ENCODE measurements around the gene OGA.

OGA gene

GRCh38 chr10:101818119-101818871 is at the start of gene OGA:
TSS of gene OGA (minus strand) at chr10:101818444. CDS start at chr10:101818022, 422 bp downstream.
- DNase-seq = peak; percentile 99

DNA sequence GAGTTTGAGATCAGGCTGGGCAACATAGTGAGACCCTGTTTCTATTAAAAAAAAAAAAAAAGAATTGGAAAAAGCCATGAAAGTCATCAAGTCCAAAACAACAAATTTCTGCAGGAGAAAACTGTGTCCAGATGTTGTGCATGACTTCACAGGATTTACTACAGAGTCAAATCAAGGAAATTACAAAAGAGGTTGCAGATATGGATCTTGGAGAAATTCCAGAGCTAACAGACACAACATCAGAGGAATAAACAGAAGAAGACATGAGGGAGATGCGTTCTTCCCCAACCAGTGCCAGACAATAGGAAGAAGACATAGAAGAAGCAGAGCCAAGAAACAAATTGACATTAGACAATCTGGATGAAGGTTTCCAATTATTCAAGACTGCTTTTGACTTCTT is 49.7 kb upstream of the OGA start:
- DNase-seq = no peak

- no peak for DNase-seq
Measured at GRCh38 chr10:101859530-101859929, 41.3 kb upstream of the OGA start.

- no peak for DNase-seq
Measured at GRCh38 chr10:101858723-101859500, 40.7 kb upstream of the OGA start.

GRCh38 chr10:101857802-101858476 is 39.7 kb upstream of the OGA start:
- no peak for DNase-seq

DNA sequence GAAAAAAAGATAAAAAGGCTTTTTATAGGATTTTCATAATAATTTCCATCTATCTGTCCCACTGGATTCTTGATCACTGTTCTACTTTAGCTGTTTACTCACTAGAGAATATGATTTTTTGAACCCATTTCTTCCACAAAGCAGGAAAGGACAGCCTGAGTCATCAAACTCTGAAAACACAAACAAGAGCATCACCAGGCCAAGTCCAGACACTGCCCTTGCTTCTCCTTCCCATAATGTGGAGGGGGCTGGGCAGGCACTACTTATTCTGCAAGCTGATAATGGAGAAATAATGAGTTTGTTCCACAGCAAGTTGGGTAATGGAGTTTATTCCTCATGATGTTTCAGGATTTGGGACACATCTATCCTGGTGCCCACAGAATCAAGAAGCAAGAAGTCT is 38.4 kb upstream of the OGA start:
- DNase-seq = no peak

DNA sequence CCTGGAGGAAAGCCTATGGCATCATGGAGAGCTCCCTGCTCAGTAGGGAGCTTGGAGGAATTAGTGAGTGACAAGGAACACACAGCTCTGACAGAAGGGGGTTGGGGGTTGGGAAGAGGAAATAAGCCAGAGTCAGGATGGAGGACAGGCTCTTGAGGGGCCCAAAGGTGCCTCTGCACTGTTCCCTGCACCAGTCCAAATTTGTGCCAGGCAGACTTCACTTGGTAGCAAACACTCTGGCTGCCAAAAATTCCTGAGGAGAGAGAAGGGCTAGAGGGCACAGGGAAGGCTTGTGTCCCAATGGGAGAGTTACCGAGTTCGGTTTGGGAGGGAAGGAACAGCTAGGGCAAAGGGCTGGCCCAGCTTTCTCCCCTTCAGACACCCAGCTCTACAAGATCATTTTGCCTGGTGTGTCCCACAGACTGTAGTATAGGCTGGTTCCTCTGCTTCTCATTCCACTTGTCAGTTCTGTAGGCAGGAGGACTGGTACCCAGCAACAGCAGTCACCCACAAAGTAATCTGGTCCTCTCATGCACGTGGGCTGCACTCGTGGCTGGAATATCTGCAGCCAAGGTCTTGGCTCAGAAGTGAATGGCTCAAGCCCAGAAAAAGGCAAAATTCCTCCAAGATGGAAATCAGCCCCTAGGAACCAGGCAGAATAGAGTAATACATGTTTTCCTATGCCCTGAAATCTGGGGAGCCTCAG is 33.3 kb upstream of the OGA start:
- DNase-seq = no peak

- no peak for DNase-seq
Measured at GRCh38 chr10:101850749-101851148, 32.5 kb upstream of the OGA start.

DNA sequence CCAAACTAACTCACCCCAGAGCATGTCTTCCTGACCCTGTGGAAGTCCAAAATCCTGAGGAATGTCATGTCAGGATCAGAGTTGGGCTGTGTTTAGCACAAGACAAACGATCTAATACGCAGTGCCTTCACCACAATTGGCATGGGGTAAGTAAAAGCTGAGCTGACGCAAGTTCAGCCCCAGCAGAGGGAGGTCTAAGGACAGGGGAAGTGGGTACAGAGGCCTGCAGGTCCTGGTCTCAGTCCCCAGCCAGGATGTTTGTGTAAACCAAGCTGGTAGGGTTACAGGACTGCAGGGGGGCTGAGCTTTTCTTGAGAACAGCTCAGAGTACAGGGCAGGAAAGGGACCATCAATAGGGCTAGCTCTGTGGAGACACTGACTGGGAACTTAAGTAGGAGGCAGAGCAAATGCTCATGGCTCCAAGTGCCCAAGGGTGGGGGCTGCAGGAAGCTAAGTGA is 30.7 kb upstream of the OGA start:
- DNase-seq = no peak

GRCh38 chr10:101848408-101848807 is 30.2 kb upstream of the OGA start:
- no peak for DNase-seq

DNA sequence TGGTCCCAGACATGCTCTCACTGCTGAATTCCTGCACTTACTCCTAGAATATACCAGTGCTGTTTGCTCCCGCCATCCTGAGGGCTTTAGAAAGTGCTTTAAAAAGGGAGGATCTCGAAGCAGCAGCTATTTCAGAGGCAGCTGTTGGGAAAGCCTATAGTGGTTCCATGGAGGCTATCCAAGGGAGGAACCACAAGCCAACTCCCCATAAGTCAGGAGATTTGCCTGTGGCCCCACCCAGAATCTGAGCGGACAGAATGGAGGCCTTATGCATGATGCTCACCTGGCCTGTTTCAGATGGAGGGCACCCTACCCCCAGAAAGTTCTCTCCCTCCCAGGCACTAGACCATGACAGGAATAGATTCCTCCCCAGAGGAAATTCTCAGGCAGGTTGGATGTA is 27.6 kb upstream of the OGA start:
- no peak for DNase-seq

DNA sequence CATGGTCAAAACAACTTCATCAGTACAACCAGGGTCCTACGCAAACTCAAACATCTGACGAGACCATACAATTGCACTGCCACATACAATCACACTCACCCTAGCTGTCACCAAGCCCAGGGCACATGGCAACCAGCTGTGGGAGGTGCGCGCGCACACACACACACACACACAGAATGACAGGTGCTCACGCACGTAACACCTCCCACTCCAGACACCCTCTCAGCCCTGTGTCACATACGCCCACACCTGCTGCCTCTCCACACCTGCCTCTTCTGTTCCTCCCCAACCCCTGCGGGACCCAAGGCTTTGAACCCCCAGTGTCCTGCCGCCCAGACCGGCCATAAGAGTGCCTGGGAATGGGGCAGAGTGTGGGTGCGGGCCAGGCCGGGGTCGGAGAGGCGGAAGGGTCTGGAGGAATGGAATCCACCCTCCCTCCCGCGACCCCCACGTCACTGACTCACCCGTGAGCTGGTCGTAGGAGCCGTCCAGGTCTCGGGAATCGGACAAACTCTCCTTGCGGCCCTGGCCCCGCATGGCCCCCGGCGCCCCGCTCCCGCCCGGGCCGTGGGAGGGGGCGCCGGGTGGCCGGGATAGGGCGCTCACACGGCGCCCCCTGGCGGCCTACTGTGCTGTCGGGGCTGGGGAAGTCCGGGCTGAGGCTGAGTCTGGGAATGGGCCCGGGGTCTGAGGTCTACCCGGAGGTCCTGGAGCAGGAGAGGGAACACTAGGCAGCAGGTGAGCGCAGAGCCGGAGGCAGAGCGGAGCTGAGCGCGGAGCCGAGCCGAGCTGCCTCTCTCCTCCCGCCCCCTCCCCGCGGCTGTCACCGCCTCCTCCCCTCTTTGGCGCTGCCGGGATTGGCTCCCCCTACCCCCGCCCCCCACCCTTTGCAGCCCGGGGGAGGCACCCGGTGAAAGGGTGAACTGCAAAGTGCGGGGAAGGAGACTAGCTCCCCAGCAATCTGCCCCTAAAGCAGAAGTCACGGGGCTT is 25.1 kb upstream of the OGA start, which contains the start of gene KCNIP2:
Gene KCNIP2 (minus strand): TSS at position 769 of the 990 bp plus-strand sequence. CDS start 232 bp downstream, at position 537.
- DNase-seq = peak; percentile 68

DNA sequence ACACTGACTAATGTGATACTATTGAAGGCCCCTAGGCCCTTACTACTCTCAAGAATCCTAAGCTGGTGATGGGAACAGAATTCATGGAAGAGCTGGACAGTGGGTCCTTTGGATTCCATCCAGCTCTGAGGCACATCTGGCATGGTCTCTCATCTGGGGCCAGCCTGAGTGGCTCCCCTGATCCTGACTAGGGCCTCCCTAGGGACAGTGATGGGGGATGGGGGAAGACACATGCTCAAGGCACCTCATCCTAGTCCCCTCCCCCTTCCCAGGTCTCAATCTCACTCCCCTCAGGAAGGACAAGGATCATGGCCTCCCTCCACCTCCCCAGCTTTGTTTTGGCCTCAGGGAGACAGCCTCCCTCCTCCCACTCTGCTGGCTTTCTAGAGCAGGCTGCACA is 23.6 kb upstream of the OGA start:
- no peak for DNase-seq

DNA sequence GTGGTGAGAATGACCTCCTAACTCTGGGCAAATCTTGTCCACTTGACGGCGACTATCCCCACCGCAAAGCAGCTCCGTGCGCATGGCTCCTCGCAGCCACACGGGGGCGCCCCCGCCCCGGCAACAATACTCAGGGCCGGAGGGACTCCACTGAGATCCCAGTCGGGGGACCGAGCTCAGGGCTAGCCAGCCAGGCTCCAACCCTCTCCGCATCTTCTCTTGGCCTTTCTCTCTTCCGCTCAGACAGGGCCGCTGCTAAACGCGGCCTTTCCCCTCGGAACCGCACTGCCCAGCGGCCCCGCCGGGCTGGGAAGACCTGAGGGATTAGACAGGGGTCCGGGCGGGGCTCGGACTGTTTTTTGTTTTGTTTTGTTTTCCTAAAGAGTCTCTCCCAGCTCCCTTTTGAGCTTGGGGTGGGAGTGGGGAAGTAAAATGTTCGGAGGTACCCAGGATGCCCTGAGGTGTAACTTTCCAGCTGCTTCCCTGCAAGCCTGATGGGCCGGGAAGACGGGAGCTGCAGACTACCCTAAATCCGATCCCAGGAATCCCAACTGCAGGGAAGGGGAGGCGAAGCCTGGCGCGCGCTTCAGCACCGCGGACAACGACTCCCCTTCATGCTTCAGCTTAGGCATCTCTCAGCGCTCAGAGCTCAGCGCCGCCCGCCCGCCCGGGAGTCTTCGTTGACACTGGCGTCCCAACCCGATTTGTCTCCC is 22.7 kb upstream of the OGA start:
- peak; percentile 81 for DNase-seq

DNA sequence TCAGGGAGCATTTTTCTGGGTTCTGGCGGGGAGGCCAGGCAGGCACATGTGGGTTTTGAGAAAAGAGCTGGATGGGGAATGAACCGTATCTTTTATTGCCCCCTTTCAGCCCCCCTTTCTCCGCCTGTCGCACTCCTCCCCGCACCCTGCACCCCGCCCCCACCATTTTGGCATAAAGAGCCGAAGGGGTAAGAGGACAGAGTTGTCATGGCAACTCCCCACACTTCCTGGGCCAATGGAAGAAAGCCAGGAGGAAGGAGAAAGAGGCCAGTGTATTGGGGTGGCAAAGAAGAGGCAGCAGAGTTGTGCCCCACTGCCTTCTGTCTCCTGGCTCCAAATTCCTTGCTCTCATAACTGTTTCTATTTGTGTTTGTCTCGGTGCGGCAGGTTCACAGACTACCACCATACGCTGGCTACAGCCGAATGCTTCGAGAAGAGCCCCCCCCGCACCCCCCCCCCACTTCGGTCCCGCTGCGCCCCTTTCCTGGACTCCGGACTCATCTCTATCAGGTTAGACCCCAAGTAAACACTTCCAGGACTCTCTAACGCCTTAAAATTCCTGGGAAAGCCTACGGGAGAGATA is 21.9 kb upstream of the OGA start:
- peak; percentile 47 for DNase-seq

DNA sequence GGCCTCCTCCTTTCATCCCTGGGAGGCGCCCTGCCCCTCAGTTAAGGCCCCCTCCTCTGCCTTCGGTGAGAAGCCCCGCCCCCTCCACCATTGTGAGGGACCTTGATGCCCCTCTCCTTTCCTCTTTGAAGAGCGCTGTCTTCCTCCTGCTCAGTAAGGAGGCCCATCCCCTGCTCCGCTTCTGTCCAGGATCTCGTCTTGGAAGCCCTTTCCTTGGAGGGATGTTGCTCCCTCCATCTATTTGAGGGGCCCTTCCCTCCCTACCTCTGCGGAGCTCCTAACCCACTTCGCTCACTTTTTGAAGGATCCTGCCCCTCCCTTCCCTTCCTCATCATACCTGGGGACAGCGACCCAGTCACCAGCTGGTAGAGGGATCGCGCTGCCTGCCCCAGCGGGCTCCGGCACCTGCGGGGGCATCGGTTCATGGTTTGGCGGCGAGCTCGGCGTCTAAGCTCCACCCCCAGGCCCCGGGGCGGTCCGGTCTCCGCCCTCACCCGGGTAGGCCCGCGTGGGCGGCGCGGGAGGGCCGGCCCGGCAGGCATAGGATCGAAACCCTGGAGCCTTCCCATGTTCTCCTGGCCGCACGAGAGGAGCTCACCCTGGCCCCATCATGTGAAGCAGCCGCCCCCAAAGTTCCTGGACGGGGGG is 21.3 kb upstream of the OGA start:
- peak; percentile 69 for DNase-seq

DNA sequence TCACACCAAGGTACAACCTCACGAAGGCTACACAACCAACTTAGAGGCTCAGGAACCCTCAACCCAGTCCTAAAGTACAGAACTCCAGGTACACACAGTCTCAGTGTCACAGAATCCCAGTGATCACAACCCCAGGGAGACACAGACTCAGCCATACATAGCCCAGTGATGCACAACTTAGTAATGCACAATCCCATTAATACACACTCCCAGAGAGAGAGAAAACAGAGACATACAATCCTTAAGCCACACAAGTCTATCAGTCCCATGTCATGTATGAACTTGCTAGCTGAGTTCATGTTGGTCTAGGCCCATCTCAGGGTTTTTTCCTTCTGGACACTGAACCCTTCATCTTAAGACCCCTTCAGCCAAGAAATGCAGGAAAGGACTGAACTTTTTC is 20.8 kb upstream of the OGA start:
- no peak for DNase-seq

GRCh38 chr10:101838416-101838970 is 20.2 kb upstream of the OGA start:
- DNase-seq = no peak

GRCh38 chr10:101837748-101838147 is 19.5 kb upstream of the OGA start:
- no peak for DNase-seq

GRCh38 chr10:101835362-101835761 is 17.1 kb upstream of the OGA start:
- DNase-seq = no peak
